Measurements from ENCODE around the gene PLEKHA6.

The PLEKHA6 gene

GRCh38 chr1:204357551-204358490, 1.9 kb downstream of the PLEKHA6 start:
- DNase-seq (ENCODE audit: low spot score): peak; percentile 63

GRCh38 chr1:204356997-204357396, 2.7 kb downstream of the PLEKHA6 start:
- no peak for DNase-seq (ENCODE audit: low spot score)

GRCh38 chr1:204355913-204356312, 3.8 kb downstream of the PLEKHA6 start:
- DNase-seq (ENCODE audit: low spot score): no peak

- no peak for DNase-seq (ENCODE audit: low spot score)
Measured at GRCh38 chr1:204354579-204354978, 5.2 kb downstream of the PLEKHA6 start.

- no peak for DNase-seq (ENCODE audit: low spot score)
Measured at GRCh38 chr1:204353213-204353910, 6.4 kb downstream of the PLEKHA6 start.

- DNase-seq (ENCODE audit: low spot score): peak; percentile 88
Measured at GRCh38 chr1:204350857-204351573, 8.7 kb downstream of the PLEKHA6 start.

GRCh38 chr1:204350312-204350711, 9.4 kb downstream of the PLEKHA6 start:
- DNase-seq (ENCODE audit: low spot score): no peak

- no peak for DNase-seq (ENCODE audit: low spot score)
Measured at GRCh38 chr1:204349602-204350001, 10.1 kb downstream of the PLEKHA6 start.

- DNase-seq (ENCODE audit: low spot score): no peak
Measured at GRCh38 chr1:204348722-204349121, 11.0 kb downstream of the PLEKHA6 start.

GRCh38 chr1:204348242-204348641, 11.5 kb downstream of the PLEKHA6 start:
- DNase-seq (ENCODE audit: low spot score): no peak

GRCh38 chr1:204345941-204346645, 13.6 kb downstream of the PLEKHA6 start:
- no peak for DNase-seq (ENCODE audit: low spot score)

- no peak for DNase-seq (ENCODE audit: low spot score)
Measured at GRCh38 chr1:204345438-204345841, 14.3 kb downstream of the PLEKHA6 start.

- DNase-seq (ENCODE audit: low spot score): peak; percentile 46
Measured at GRCh38 chr1:204344665-204345355, 14.9 kb downstream of the PLEKHA6 start.

- DNase-seq (ENCODE audit: low spot score): no peak
Measured at GRCh38 chr1:204343802-204344201, 15.9 kb downstream of the PLEKHA6 start.

GRCh38 chr1:204343247-204343646, 16.5 kb downstream of the PLEKHA6 start:
- DNase-seq (ENCODE audit: low spot score): no peak

GRCh38 chr1:204342310-204342709, 17.4 kb downstream of the PLEKHA6 start:
- DNase-seq (ENCODE audit: low spot score): no peak

- no peak for DNase-seq (ENCODE audit: low spot score)
Measured at GRCh38 chr1:204341380-204341779, 18.3 kb downstream of the PLEKHA6 start.

GRCh38 chr1:204340081-204340889, 19.4 kb downstream of the PLEKHA6 start:
- DNase-seq (ENCODE audit: low spot score): no peak

GRCh38 chr1:204339541-204339940, 20.2 kb downstream of the PLEKHA6 start:
- no peak for DNase-seq (ENCODE audit: low spot score)

GRCh38 chr1:204338997-204339396, 20.7 kb downstream of the PLEKHA6 start:
- DNase-seq (ENCODE audit: low spot score): no peak
